ENCODE results near the gene SLC35C1. TPM values are rescaled to one million over a fixed set of nuclear protein-coding genes. Genes with fewer than 3 reads are reported as not detected.

SLC35C1 gene
- 10.4 TPM for polyA plus RNA-seq (2013, experiment 1 of 2)
- polyA plus RNA-seq (2013, experiment 2 of 2), result 10.9 TPM

GRCh38 chr11:45804761-45805304 is at the start of gene SLC35C1:
Gene SLC35C1, plus strand, starts transcription at chr11:45805149. Its CDS starts 653 bp downstream, at chr11:45805802.
- Histone ChIP-seq H3K4me3 (ENCODE audit: extremely low read depth, insufficient read depth, low read length, poor library complexity, severe bottlenecking) (peak within 1 kb of the TSS; percentile 74), H3K36me3 (ENCODE audit: control insufficient read depth, insufficient read depth, low read length) (peaks cover 14% of the 10 kb centered on the region), H3K4me1 (ENCODE audit: control insufficient read depth, insufficient read depth, low read length, poor library complexity, severe bottlenecking) (peaks cover 8% of the 10 kb centered on the region), H3K9me3 (ENCODE audit: control insufficient read depth, low read length) (no peaks in the 10 kb centered on the region), H3K27ac (ENCODE audit: low read depth, low read length, severe bottlenecking) (peak within 1 kb of the TSS; percentile 79)
- 0% methylated on average over 29 to 45 of the region's 49 CpGs for WGBS, 2 experiments (ENCODE audit: insufficient coverage in 2 of 2)

- Histone ChIP-seq H3K36me3 (ENCODE audit: control insufficient read depth, insufficient read depth, low read length) (no peaks in the 10 kb centered on the region), H3K4me3 (ENCODE audit: extremely low read depth, insufficient read depth, low read length, poor library complexity, severe bottlenecking) (no peak overlapping the region), H3K27ac (ENCODE audit: low read depth, low read length, severe bottlenecking) (peak overlapping the region; percentile 18), H3K4me1 (ENCODE audit: control insufficient read depth, insufficient read depth, low read length, poor library complexity, severe bottlenecking) (peaks cover 33% of the 10 kb centered on the region), H3K9me3 (ENCODE audit: control insufficient read depth, low read length) (no peaks in the 10 kb centered on the region)
- WGBS, 2 experiments (ENCODE audit: insufficient coverage in 2 of 2), result 77 to 83% methylated on average over 8 of the region's 14 CpGs
These were observed 49.6 kb upstream of the SLC35C1 start for GRCh38 chr11:45755281-45755859.

- no peaks in the 10 kb centered on the region for H3K9me3 ChIP-seq (ENCODE audit: control insufficient read depth, low read length)
- WGBS, 2 experiments (ENCODE audit: insufficient coverage in 2 of 2), result 85 to 90% methylated on average over 4 to 11 of the region's 13 CpGs
- peaks cover 33% of the 10 kb centered on the region for H3K4me1 ChIP-seq (ENCODE audit: control insufficient read depth, insufficient read depth, low read length, poor library complexity, severe bottlenecking)
- no peak overlapping the region for H3K4me3 ChIP-seq (ENCODE audit: extremely low read depth, insufficient read depth, low read length, poor library complexity, severe bottlenecking)
- H3K36me3 ChIP-seq (ENCODE audit: control insufficient read depth, insufficient read depth, low read length), result no peaks in the 10 kb centered on the region
- no peak overlapping the region for H3K27ac ChIP-seq (ENCODE audit: low read depth, low read length, severe bottlenecking)
These were observed 48.5 kb upstream of the SLC35C1 start for GRCh38 chr11:45756384-45757010.

GRCh38 chr11:45757672-45758071 is 47.3 kb upstream of the SLC35C1 start:
- 88 to 89% methylated on average over 5 to 6 of the region's 7 CpGs for WGBS, 2 experiments (ENCODE audit: insufficient coverage in 2 of 2)
- H3K36me3 ChIP-seq (ENCODE audit: control insufficient read depth, insufficient read depth, low read length), result no peaks in the 10 kb centered on the region
- H3K4me1 ChIP-seq (ENCODE audit: control insufficient read depth, insufficient read depth, low read length, poor library complexity, severe bottlenecking), result peaks cover 33% of the 10 kb centered on the region

GRCh38 chr11:45761659-45762058 is 43.3 kb upstream of the SLC35C1 start:
- Histone ChIP-seq H3K4me1 (ENCODE audit: control insufficient read depth, insufficient read depth, low read length, poor library complexity, severe bottlenecking) (peaks cover 5% of the 10 kb centered on the region), H3K27ac (ENCODE audit: low read depth, low read length, severe bottlenecking) (no peak overlapping the region), H3K9me3 (ENCODE audit: control insufficient read depth, low read length) (no peaks in the 10 kb centered on the region), H3K4me3 (ENCODE audit: extremely low read depth, insufficient read depth, low read length, poor library complexity, severe bottlenecking) (no peak overlapping the region), H3K36me3 (ENCODE audit: control insufficient read depth, insufficient read depth, low read length) (no peaks in the 10 kb centered on the region)
- WGBS, 2 experiments (ENCODE audit: insufficient coverage in 2 of 2), result 82 to 92% methylated on average over 1 to 2 of the region's 6 CpGs

More at GRCh38 chr11:45757672-45758071, 47.3 kb upstream of the SLC35C1 start:
- H3K4me3 ChIP-seq (ENCODE audit: extremely low read depth, insufficient read depth, low read length, poor library complexity, severe bottlenecking), result no peak overlapping the region
- H3K27ac ChIP-seq (ENCODE audit: low read depth, low read length, severe bottlenecking), result no peak overlapping the region
- H3K9me3 ChIP-seq (ENCODE audit: control insufficient read depth, low read length), result no peaks in the 10 kb centered on the region

GRCh38 chr11:45765107-45765668 is 39.8 kb upstream of the SLC35C1 start:
- no peak overlapping the region for H3K4me3 ChIP-seq (ENCODE audit: extremely low read depth, insufficient read depth, low read length, poor library complexity, severe bottlenecking)
- no peak overlapping the region for H3K27ac ChIP-seq (ENCODE audit: low read depth, low read length, severe bottlenecking)
- no peaks in the 10 kb centered on the region for H3K4me1 ChIP-seq (ENCODE audit: control insufficient read depth, insufficient read depth, low read length, poor library complexity, severe bottlenecking)
- no peaks in the 10 kb centered on the region for H3K36me3 ChIP-seq (ENCODE audit: control insufficient read depth, insufficient read depth, low read length)
- 84 to 92% methylated on average over 4 of the region's 8 CpGs for WGBS, 2 experiments (ENCODE audit: insufficient coverage in 2 of 2)
- H3K9me3 ChIP-seq (ENCODE audit: control insufficient read depth, low read length), result no peaks in the 10 kb centered on the region

GRCh38 chr11:45765836-45766235 is 39.1 kb upstream of the SLC35C1 start:
- 88 to 100% methylated on average over 2 to 3 of the region's 4 CpGs for WGBS, 2 experiments (ENCODE audit: insufficient coverage in 2 of 2)
- Histone ChIP-seq H3K27ac (ENCODE audit: low read depth, low read length, severe bottlenecking) (no peak overlapping the region), H3K36me3 (ENCODE audit: control insufficient read depth, insufficient read depth, low read length) (no peaks in the 10 kb centered on the region), H3K4me1 (ENCODE audit: control insufficient read depth, insufficient read depth, low read length, poor library complexity, severe bottlenecking) (no peaks in the 10 kb centered on the region), H3K4me3 (ENCODE audit: extremely low read depth, insufficient read depth, low read length, poor library complexity, severe bottlenecking) (no peak overlapping the region), H3K9me3 (ENCODE audit: control insufficient read depth, low read length) (no peaks in the 10 kb centered on the region)

GRCh38 chr11:45766469-45766868 is 38.5 kb upstream of the SLC35C1 start:
- Histone ChIP-seq H3K36me3 (ENCODE audit: control insufficient read depth, insufficient read depth, low read length) (no peaks in the 10 kb centered on the region), H3K9me3 (ENCODE audit: control insufficient read depth, low read length) (no peaks in the 10 kb centered on the region), H3K4me1 (ENCODE audit: control insufficient read depth, insufficient read depth, low read length, poor library complexity, severe bottlenecking) (no peaks in the 10 kb centered on the region), H3K27ac (ENCODE audit: low read depth, low read length, severe bottlenecking) (no peak overlapping the region), H3K4me3 (ENCODE audit: extremely low read depth, insufficient read depth, low read length, poor library complexity, severe bottlenecking) (no peak overlapping the region)
- 81 to 91% methylated on average over 4 of the region's 7 CpGs for WGBS, 2 experiments (ENCODE audit: insufficient coverage in 2 of 2)

- Histone ChIP-seq H3K27ac (ENCODE audit: low read depth, low read length, severe bottlenecking) (no peak overlapping the region), H3K9me3 (ENCODE audit: control insufficient read depth, low read length) (no peaks in the 10 kb centered on the region), H3K36me3 (ENCODE audit: control insufficient read depth, insufficient read depth, low read length) (no peaks in the 10 kb centered on the region), H3K4me3 (ENCODE audit: extremely low read depth, insufficient read depth, low read length, poor library complexity, severe bottlenecking) (no peak overlapping the region), H3K4me1 (ENCODE audit: control insufficient read depth, insufficient read depth, low read length, poor library complexity, severe bottlenecking) (no peaks in the 10 kb centered on the region)
- WGBS, 2 experiments (ENCODE audit: insufficient coverage in 2 of 2), result 88 to 96% methylated on average over 3 of the region's 5 CpGs
These were observed 36.5 kb upstream of the SLC35C1 start for GRCh38 chr11:45768486-45768885.

GRCh38 chr11:45769960-45770359 is 35.0 kb upstream of the SLC35C1 start:
- H3K9me3 ChIP-seq (ENCODE audit: control insufficient read depth, low read length), result no peaks in the 10 kb centered on the region
- 95 to 100% methylated on average over 3 to 4 of the region's 5 CpGs for WGBS, 2 experiments (ENCODE audit: insufficient coverage in 2 of 2)
- no peak overlapping the region for H3K27ac ChIP-seq (ENCODE audit: low read depth, low read length, severe bottlenecking)
- H3K4me1 ChIP-seq (ENCODE audit: control insufficient read depth, insufficient read depth, low read length, poor library complexity, severe bottlenecking), result no peaks in the 10 kb centered on the region
- no peaks in the 10 kb centered on the region for H3K36me3 ChIP-seq (ENCODE audit: control insufficient read depth, insufficient read depth, low read length)
- no peak overlapping the region for H3K4me3 ChIP-seq (ENCODE audit: extremely low read depth, insufficient read depth, low read length, poor library complexity, severe bottlenecking)

- no peaks in the 10 kb centered on the region for H3K36me3 ChIP-seq (ENCODE audit: control insufficient read depth, insufficient read depth, low read length)
- no peaks in the 10 kb centered on the region for H3K4me1 ChIP-seq (ENCODE audit: control insufficient read depth, insufficient read depth, low read length, poor library complexity, severe bottlenecking)
- peak overlapping the region; percentile 38 for H3K4me3 ChIP-seq (ENCODE audit: extremely low read depth, insufficient read depth, low read length, poor library complexity, severe bottlenecking)
- no peak overlapping the region for H3K27ac ChIP-seq (ENCODE audit: low read depth, low read length, severe bottlenecking)
- H3K9me3 ChIP-seq (ENCODE audit: control insufficient read depth, low read length), result no peaks in the 10 kb centered on the region
- WGBS, 2 experiments (ENCODE audit: insufficient coverage in 2 of 2), result 13 to 16% methylated on average over 14 to 16 of the region's 18 CpGs
These were observed 33.8 kb upstream of the SLC35C1 start for GRCh38 chr11:45771193-45771565.
